Neuron (in vitro differentiated cells): ENCODE data around the gene CCDC183.
"Not testable (repeated sequence)": the region's sequence is repeated elsewhere in the genome, so short reads cannot be mapped to it uniquely, and the experiment has no call there.

Source experiments
- H2AFZ ChIP-seq: one replicate; pipeline ENCODE4 v1.6.1; 2013; ENCODE audit warnings: low read depth, mild to moderate bottlenecking, inconsistent platforms, low read length, moderate library complexity
- H3K27me3 ChIP-seq: one replicate; pipeline ENCODE4 v1.6.1; 2013; ENCODE audit warnings: low read length; ENCODE audit not compliant: insufficient read depth
- H3K36me3 ChIP-seq: one replicate; pipeline ENCODE4 v1.6.1; 2013; ENCODE audit warnings: low read length; ENCODE audit not compliant: insufficient read depth
- H3K4me1 ChIP-seq: one replicate; pipeline ENCODE4 v1.6.1; 2013; ENCODE audit warnings: low read length; ENCODE audit not compliant: insufficient read depth
- H3K4me3 ChIP-seq: 2 replicates; pipeline ENCODE4 v1.5.1; 2013; ENCODE audit warnings: mild to moderate bottlenecking, low read length, moderate library complexity
- H3K9me3 ChIP-seq: one replicate; pipeline ENCODE4 v1.6.1; 2013; ENCODE audit warnings: low read length

Gene CCDC183

DNA sequence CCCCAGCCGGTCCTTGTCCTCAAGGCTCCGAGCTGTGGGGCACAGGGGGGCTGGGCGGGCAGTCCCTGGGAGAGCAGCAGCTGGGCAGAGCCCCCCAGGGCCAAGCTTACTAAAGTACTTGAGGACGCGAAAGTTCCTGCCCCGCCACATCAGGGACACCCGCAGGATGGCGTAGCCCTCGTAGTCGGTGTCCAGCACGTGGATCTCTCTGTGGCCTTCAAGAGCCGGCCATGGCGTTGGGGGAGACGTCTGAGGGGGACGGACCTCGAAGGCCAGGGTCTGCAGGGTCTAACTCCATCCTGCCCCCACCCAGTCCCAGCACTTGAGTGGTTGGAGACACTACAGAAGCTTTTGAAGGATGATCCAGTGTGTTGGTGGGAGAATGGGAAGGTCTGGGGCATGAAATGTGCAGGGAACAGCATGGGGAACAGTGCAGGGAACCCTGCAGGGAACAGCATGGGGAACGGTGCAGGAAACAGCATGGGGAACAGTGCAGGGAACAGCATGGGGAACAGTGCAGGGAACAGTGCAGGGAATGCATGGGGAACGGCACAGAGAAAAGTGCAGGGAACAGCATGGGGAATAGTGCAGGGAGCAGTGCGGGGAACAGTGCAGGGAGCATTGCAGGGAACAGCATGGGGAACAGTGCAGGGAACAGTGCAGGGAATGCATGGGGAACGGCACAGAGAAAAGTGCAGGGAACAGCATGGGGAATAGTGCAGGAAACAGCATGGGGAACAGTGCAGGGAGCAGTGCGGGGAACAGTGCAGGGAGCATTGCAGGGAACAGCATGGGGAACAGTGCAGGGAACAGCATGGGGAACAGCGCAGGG is 40.6 kb upstream of the CCDC183 start:
- not testable (repeated sequence) for H3K9me3 ChIP-seq, H3K4me3 ChIP-seq, H2AFZ ChIP-seq, H3K27me3 ChIP-seq, H3K4me1 ChIP-seq, H3K36me3 ChIP-seq

DNA sequence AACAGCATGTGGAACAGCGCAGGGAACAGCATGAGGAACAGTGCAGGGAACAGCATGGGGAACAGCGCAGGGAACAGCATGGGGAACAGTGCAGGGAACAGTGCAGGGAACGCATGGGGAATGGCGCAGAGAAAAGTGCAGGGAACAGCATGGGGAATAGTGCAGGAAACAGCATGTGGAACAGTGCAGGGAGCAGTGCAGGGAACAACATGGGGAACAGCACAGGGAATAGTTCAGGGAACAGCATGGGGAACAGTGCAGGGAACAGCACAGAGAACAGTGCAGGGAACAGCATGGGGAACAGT is 40.1 kb upstream of the CCDC183 start:
- H3K9me3 ChIP-seq: peaks cover 7% of the 10 kb centered on the region
- H3K27me3 ChIP-seq: peaks cover 3% of the 10 kb centered on the region
- H3K4me1 ChIP-seq: peaks cover 2% of the 10 kb centered on the region
- H3K4me3 ChIP-seq: no peak overlapping the region
- no peaks in the 10 kb centered on the region for H3K36me3 ChIP-seq
- no peak overlapping the region for H2AFZ ChIP-seq

DNA sequence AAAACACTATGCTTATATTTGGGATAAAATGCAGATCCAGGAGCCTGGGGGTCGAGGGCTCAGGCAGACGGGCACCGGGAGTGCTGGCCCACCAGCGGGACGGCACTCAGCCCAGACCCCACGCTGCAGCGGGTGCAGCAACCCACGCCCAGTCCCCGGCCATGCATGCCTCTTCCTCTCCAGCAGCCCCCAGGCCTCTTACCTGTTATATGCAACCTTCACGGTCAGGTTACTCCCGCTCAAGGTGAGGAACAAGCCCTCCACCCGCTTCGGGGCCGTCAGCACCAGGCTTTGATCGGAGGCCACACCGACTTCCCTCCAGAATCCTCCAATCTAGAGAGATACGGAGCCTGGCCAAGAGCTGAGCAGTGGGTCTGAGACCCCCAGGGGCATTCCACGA is 39.3 kb upstream of the CCDC183 start:
- peaks cover 3% of the 10 kb centered on the region for H3K4me1 ChIP-seq
- H3K27me3 ChIP-seq: peaks cover 3% of the 10 kb centered on the region
- H3K9me3 ChIP-seq: peaks cover 5% of the 10 kb centered on the region
- no peak overlapping the region for H2AFZ ChIP-seq
- no peak overlapping the region for H3K4me3 ChIP-seq
- H3K36me3 ChIP-seq: no peaks in the 10 kb centered on the region

DNA sequence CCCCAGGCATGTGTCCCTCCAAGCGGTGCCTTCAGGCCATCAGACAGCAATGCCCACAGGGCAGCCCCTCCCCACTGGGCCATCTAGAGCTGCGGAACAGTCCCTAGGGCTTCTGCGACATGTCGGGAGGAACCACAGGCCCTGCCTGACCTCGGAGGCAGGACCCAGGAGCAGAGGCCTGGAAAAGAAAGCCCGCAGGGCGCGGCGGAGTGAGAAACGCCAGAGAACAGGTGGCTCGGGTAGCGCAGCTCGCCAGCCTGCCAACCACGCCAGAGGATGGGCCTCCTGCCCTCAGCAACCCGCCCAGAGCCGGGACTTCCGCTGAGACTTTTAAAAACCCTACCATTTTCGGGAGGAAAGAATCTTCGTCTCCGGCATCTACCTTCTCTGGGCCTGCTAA is 38.8 kb upstream of the CCDC183 start:
- peaks cover under 1% of the 10 kb centered on the region for H3K9me3 ChIP-seq
- peaks cover 3% of the 10 kb centered on the region for H3K27me3 ChIP-seq
- H2AFZ ChIP-seq: no peak overlapping the region
- H3K4me1 ChIP-seq: peaks cover 3% of the 10 kb centered on the region
- no peaks in the 10 kb centered on the region for H3K36me3 ChIP-seq
- H3K4me3 ChIP-seq: no peak overlapping the region

DNA sequence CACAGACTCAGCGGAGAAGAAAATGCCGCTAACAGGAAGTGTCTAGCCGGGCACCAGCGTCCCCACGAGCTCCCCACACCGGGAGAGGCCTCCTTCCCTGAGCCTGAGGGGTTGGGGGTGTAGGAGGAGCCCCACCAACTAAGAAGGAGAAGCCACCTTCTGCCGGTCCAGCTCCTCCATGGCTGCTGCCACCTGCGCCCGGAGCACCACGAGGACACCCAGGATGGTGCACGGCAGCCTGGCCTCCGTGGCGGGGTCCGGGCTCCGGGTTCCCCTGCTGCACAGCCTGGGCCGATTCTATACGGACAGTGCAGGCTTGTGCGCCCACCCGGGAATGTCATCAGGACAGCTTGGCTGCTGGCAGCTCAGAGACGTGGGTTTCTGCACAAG is 38.4 kb upstream of the CCDC183 start:
- Histone ChIP-seq H3K36me3 (no peaks in the 10 kb centered on the region), H2AFZ (no peak overlapping the region), H3K9me3 (no peaks in the 10 kb centered on the region), H3K4me1 (peaks cover 3% of the 10 kb centered on the region), H3K4me3 (no peak overlapping the region), H3K27me3 (peaks cover 3% of the 10 kb centered on the region)

DNA sequence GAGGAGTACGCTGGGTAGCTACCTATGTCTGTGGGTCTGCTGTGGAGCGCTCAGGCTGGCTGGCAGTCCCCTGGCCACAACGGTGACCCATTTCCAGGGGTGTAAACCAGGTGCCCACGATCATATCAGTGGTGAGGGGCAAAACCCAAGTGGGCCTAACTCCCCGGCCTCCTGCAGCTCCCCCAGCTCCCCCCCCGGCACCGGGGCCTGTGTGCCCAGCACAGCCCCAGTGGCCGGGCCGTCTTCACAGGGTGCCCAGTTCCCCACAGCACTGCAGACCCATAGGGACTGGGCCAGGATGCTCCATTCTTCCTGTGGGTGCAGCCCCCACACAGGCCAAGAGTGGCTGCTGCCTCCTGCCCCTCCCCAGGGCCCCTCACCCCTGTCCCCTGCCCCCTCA is 37.1 kb upstream of the CCDC183 start:
- no peaks in the 10 kb centered on the region for H3K36me3 ChIP-seq
- peaks cover 3% of the 10 kb centered on the region for H3K4me1 ChIP-seq
- no peak overlapping the region for H3K4me3 ChIP-seq
- H3K27me3 ChIP-seq: no peaks in the 10 kb centered on the region
- no peak overlapping the region for H2AFZ ChIP-seq
- H3K9me3 ChIP-seq: no peaks in the 10 kb centered on the region

DNA sequence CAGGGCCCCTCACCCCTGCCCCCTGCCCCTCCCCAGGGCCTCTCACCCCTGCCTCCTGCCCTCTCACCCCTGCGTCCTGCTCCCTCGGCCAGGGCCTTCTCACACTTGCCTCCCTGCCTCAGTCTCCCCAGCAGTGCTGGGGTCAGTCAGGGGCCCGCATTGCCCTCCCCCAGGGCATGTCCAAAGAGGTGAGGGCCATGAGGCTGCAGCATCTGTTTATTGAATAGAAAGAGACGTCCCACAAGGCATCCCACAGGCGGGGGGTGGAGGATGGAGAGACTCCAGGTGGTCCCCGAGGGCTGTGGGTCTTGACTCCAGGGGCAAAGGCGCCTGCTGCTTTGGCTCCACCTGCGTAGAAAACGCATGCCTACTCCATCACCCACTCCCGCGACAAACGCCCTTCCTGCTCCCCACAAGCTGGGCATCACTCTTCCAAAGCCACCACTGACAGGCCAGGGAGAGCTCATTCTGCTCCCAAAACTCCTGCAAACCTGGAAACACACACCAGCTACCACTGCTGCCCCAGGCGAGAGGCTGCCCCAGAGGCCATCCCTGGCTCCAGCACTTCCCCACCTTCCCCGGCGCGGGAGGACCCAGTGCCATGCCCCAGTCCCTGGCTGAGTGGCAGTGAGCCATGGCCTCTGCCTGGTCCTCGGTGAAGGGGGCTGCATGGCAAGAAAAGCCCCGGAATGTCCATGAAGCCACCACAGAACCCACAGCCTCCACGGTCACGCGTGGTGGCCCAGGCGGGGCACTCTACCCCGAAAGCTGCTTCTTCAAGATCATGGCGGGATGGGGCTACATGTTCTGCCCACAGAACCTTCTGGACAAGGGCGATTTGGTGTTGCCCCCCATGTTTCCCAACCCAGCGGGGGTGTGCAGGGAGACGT is 36.5 kb upstream of the CCDC183 start:
- Histone ChIP-seq H3K4me3 (no peak overlapping the region), H2AFZ (no peak overlapping the region), H3K27me3 (no peaks in the 10 kb centered on the region), H3K36me3 (no peaks in the 10 kb centered on the region), H3K4me1 (peaks cover 3% of the 10 kb centered on the region), H3K9me3 (no peaks in the 10 kb centered on the region)

DNA sequence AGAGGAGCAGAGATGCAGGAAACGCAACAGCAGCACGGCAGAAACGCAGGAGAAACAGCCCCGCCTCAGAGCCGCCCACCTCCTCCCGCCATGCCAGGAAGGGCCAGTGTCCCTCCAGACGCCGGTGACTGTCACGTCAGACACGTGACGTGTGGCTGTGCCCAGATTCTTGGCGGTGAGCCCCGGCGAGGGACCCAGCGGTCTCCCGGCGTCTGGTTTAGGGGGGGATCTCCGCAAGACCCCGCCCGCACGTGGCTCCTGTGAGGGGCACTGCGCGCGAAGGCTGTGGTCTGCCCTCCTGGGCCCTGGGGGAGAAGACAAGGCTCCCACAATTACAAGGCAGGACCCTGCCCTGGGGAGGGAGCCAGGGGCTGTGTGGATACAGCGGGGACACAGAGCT is 35.7 kb upstream of the CCDC183 start:
- no peak overlapping the region for H3K4me3 ChIP-seq
- H2AFZ ChIP-seq: no peak overlapping the region
- H3K36me3 ChIP-seq: no peaks in the 10 kb centered on the region
- H3K9me3 ChIP-seq: no peaks in the 10 kb centered on the region
- H3K27me3 ChIP-seq: no peaks in the 10 kb centered on the region
- peaks cover 3% of the 10 kb centered on the region for H3K4me1 ChIP-seq

DNA sequence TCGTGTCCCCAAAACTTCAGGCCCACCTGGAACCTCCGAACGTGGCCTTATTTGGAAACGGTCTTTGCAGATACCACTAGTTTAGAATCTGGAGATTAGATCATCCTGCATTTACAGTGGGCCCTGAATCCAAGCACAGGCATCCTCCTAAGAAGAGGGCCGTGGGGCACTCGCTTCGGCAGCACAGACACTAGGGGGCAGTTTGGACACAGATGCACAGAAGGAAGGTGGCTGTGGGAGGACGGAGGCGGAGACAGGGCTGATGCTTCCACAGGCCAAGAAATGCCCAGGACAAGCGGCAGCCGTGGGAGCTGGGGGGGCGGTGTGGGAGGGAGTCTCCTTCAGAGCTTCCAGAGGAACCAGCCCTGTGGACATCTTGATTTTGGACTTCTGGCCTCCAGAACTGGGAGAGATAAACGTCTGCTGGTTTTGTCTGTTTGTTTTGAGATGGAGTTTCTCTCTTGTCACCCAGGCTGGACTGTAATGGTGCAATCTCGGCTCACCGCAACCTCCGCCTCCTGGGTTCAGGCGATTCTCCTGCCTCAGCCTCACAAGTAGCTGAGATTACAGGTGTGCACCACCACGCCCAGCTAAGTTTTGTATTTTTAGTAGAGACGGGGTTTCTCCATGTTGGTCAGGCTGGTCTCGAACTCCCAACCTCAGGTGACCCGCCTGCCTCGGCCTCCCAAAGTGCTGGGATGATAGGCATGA is 35.1 kb upstream of the CCDC183 start:
- not testable (repeated sequence) for H3K9me3 ChIP-seq, H3K4me1 ChIP-seq, H2AFZ ChIP-seq, H3K36me3 ChIP-seq, H3K4me3 ChIP-seq, H3K27me3 ChIP-seq

DNA sequence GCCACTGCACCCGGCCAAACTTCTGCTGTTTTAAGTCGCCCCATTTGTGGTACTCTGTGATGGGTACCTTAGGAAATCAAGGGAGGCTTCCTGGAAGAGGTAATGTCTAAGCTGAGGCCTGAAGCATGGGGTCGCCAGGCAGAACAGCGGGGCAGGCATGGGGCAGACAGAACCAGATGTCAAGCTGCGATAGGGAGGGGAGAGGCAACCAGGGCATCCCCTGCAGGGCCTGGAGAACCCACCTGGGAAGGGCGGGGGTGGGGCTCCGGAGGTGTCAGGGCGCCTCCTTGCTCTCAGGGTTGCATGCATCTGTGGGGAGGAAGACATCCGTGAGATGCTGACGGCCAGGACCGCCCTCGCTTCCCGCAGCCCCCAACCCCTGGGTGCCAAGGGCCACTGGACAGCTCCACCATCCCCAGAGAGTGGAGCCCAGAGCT is 34.6 kb upstream of the CCDC183 start:
- no peak overlapping the region for H3K4me3 ChIP-seq
- peaks cover 3% of the 10 kb centered on the region for H3K4me1 ChIP-seq
- no peaks in the 10 kb centered on the region for H3K36me3 ChIP-seq
- no peak overlapping the region for H2AFZ ChIP-seq
- H3K9me3 ChIP-seq: no peaks in the 10 kb centered on the region
- H3K27me3 ChIP-seq: no peaks in the 10 kb centered on the region

DNA sequence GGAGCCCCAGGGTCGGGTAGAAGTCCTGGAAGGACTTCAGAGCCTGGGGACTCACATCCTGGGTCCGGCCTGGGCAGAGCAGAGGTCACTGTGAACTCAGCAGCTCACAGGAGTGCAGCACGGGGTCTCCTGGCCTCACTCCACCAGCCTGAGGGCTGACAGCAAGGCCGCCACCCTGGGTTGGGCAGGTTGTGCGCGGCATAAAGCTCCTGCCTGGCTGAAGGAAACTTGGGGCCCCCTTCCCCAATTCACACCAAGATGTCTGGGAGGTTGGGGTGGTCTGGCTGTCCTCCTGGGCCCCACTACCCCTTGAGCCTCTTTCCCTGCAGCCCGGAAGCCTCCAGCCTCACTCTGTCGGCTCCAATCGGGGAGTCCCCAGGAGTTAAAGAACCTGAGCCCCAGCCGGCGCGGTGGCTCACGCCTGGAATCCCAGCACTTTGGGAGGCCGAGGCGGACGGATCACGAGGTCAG is 33.9 kb upstream of the CCDC183 start:
- Histone ChIP-seq H3K36me3 (no peaks in the 10 kb centered on the region), H3K9me3 (no peaks in the 10 kb centered on the region), H3K4me1 (peaks cover 3% of the 10 kb centered on the region), H2AFZ (no peak overlapping the region), H3K27me3 (no peaks in the 10 kb centered on the region), H3K4me3 (no peak overlapping the region)

DNA sequence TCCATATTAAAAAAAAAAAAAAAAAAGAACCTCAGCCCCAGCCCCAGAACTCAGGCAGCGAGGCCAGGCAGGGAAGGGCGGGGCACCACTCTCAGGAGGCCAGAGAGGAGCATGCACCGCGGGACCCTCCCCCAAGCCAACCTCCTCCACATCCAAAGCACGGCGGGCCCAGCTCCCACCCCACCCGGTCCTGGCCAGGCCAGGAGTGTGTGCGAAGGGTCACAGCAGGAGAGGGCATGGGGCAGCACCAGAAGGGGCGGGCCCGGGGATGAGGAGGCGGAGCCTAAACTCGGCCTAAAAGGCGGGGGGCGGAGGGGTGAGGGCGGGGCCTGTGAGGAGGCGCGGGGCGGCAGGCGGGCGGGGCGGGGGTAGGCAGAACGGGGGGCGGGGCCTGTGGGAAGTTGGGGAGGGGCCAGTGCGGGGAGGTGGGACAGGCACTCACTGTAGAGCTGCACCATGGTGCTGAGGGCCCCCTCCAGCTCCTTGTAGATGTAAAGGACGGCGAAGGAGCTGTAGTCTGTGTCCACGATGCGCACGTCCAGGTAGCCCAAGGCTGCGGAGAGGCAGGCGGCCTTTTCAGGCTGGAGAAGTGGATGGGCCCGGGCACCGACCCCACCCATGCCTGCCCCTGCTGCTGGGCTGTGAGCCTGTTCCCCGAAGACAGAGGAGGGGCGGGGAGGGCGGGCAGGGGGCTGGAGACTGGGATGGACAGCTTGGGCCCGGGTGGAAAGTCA is 33.1 kb upstream of the CCDC183 start:
- Histone ChIP-seq H3K4me1 (peaks cover 3% of the 10 kb centered on the region), H3K4me3 (no peak overlapping the region), H3K9me3 (no peaks in the 10 kb centered on the region), H3K27me3 (no peaks in the 10 kb centered on the region), H3K36me3 (no peaks in the 10 kb centered on the region), H2AFZ (no peak overlapping the region)
